K562 (cell line): ENCODE measurements around the gene PHPT1. TPM values are rescaled to one million over a fixed set of nuclear protein-coding genes. Genes with fewer than 3 reads are reported as not detected.

ENCODE experiments used
- BRD4 ChIP-seq: fragments of 200-600 bp; sonication (generic); IDR thresholded peaks from 2 replicates; pipeline ENCODE4 v1.6.1; 2017; ENCODE audit warnings: inconsistent platforms
- DIDO1 ChIP-seq: fragments of 450-650 bp; IDR thresholded peaks from 2 replicates; pipeline ENCODE4 v1.6.1; 2016; ENCODE audit warnings: low read depth, missing biosample characterization, missing genetic modification characterization
- FOXA1 ChIP-seq: fragments of 450-650 bp; IDR thresholded peaks from 2 replicates; pipeline ENCODE4 v1.6.1; 2016; ENCODE audit warnings: mild to moderate bottlenecking, borderline replicate concordance
- HDAC1 ChIP-seq, 2 experiments: fragments of 450-650 bp; IDR thresholded peaks; 2 replicates each; pipeline ENCODE4 v1.6.1; 2016 to 2017; ENCODE audit warnings: inconsistent platforms in 1 of 2, mild to moderate bottlenecking in 1 of 2, moderate library complexity in 1 of 2
- HNRNPL ChIP-seq: fragments of 200-400 bp; formaldehyde crosslinking; IDR thresholded peaks from 2 replicates; pipeline ENCODE4 v1.6.1; 2017; ENCODE audit warnings: low read depth, mild to moderate bottlenecking, low read length
- MAZ ChIP-seq, 2 experiments: fragments of 450-650 bp in 1 of 2; sonication (generic) in 1 of 2; formaldehyde crosslinking; IDR thresholded peaks in 1 of 2; conservative IDR thresholded peaks in 1 of 2; 2 replicates each; pipeline versions ENCODE4 v1.4.0 to v1.5.0; 2020; ENCODE audit warnings: mild to moderate bottlenecking in 1 of 2, missing genetic modification reagents in 1 of 2
- NFIC ChIP-seq: fragments of 450-650 bp; IDR thresholded peaks from 2 replicates; pipeline ENCODE4 v1.6.1; 2017; ENCODE audit warnings: mild to moderate bottlenecking, inconsistent platforms
- PCBP1 ChIP-seq: fragments of 200-400 bp; formaldehyde crosslinking; IDR thresholded peaks from 2 replicates; pipeline ENCODE4 v1.6.1; 2018; ENCODE audit warnings: mild to moderate bottlenecking, low read depth, low read length; ENCODE audit not compliant: poor library complexity, severe bottlenecking
- PHTF2 ChIP-seq: fragments of 250-450 bp; sonication (Bioruptor Pico); IDR thresholded peaks from 2 replicates; pipeline ENCODE4 v1.5.0; 2021; ENCODE audit warnings: mild to moderate bottlenecking
- RBM14 ChIP-seq: fragments of 200-400 bp; formaldehyde crosslinking; IDR thresholded peaks from 2 replicates; pipeline ENCODE4 v1.6.1; 2018; ENCODE audit warnings: low read depth, mild to moderate bottlenecking, low read length, moderate library complexity, borderline replicate concordance; ENCODE audit not compliant: insufficient read depth
- SMAD2 ChIP-seq: fragments of 150-350 bp; IDR thresholded peaks from 2 replicates; pipeline ENCODE4 v1.6.1; 2014; ENCODE audit warnings: low read depth, mild to moderate bottlenecking, low read length
- XRCC5 ChIP-seq: fragments of 200-400 bp; formaldehyde crosslinking; IDR thresholded peaks from 2 replicates; pipeline ENCODE4 v1.6.1; 2017; ENCODE audit warnings: low read depth, mild to moderate bottlenecking, low read length
- ZNF444 ChIP-seq: fragments of 250-450 bp; sonication (Bioruptor Pico); IDR thresholded peaks from 2 replicates; pipeline ENCODE4 v1.4.0; 2020; ENCODE audit warnings: mild to moderate bottlenecking, moderate library complexity
- ZNF77 ChIP-seq: fragments of 250-450 bp; sonication (Bioruptor Pico); IDR thresholded peaks from 2 replicates; pipeline ENCODE4 v1.5.0; 2020
- polyA plus RNA-seq, 8 experiments: library from polyadenylated mRNA; depleted of rRNA in 4 of 8; stranded (reverse) in 5 of 8; unstranded in 3 of 8; fragments of >200 nt; fragmentation: Nextera tagmentation in 2 of 8; fragmentation: Illumina TruSeq in 1 of 8; extraction: Ambion mirVana in 2 of 8; extraction: Trizol in 1 of 8; gene quantifications; 2 replicates each; pipeline versions ENCODE4 v1.2.1 to v1.2.3, GENCODE V29; 2011 to 2014; ENCODE audit warnings: inconsistent platforms in 1 of 8, missing spikeins in 1 of 8
- total RNA-seq, 7 experiments: library from RNA; depleted of rRNA in 6 of 7; stranded (reverse); fragments of >200 nt in 6 of 7; fragmentation: Illumina TruSeq in 2 of 7; extraction: Trizol in 2 of 7; gene quantifications; 2 replicates each; pipeline versions ENCODE4 v1.2.1 to v1.2.3, GENCODE V29; 2011 to 2021; ENCODE audit warnings: low replicate concordance in 1 of 7
- TF ChIP-seq, protein P1 (sequence below): fragments of 250-450 bp; sonication (Bioruptor Pico); IDR thresholded peaks from 2 replicates; pipeline ENCODE4 v1.4.0; 2020; ENCODE audit warnings: mild to moderate bottlenecking
- TF ChIP-seq, protein P2 (sequence below), 2 experiments: fragments of 450-650 bp in 1 of 2; IDR thresholded peaks; 2 replicates each; pipeline ENCODE4 v1.6.1; 2011 to 2017; ENCODE audit warnings: low read depth in 2 of 2, antibody characterized with exemption in 1 of 2, borderline replicate concordance in 1 of 2, low read length in 1 of 2, mild to moderate bottlenecking in 1 of 2, mixed read lengths in 1 of 2; ENCODE audit not compliant: control insufficient read depth in 1 of 2
- TF ChIP-seq, protein P3 (sequence below): fragments of 450-650 bp; formaldehyde crosslinking; IDR thresholded peaks from 2 replicates; pipeline ENCODE4 v1.4.0; 2020; ENCODE audit warnings: mild to moderate bottlenecking
- TF ChIP-seq, protein P4 (sequence below): sonication (generic); formaldehyde crosslinking; IDR thresholded peaks from 2 replicates; pipeline ENCODE4 v1.8.0; 2022; ENCODE audit warnings: mild to moderate bottlenecking, missing genetic modification reagents, borderline replicate concordance

Gene PHPT1
- total and polyA plus RNA-seq, 9 of the 15 experiments (the other 6 are each of a cell fraction or from before 2014, with no cell fraction given): 20.9 to 166 (median 129) TPM

DNA sequence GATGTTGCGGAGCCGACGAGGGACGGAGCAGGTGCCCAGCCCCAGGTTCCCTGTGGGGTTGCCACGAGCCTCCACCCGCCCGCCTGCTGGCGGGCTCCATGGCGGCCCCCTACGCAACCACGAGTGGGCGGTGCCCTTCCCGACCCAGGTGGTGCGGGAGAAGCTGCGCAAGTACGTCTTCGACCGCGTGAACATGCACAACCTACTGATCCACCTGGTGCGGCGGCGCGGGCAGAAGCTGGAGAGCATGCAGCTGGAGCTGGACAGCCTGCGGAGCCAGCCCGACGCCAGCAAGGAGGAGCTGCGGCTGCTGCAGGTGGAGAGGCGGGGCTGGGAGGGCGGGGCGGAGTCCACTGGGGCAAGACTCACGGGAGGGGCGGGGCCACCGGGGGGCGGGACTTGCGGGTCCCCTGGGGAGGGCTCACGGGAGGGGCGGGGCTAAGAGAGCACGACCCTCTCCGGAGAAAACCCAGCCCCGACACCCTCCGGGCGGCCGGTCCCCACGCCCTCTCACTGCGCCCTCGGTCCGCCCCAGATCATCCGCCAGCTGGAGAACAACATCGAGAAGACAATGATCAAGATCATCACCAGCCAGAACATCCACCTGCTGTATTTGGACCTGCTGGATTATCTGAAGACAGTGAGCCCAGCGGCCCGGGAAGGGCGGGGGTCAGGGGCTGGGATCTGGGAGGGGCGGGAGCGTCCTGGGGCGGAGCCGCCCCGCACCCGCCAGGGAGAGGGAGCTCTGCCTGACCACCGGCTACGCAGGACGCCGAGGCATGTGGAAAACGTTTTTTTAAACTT, 49.2 kb upstream of the PHPT1 start (continued):
- TF ChIP-seq, protein P1, sequence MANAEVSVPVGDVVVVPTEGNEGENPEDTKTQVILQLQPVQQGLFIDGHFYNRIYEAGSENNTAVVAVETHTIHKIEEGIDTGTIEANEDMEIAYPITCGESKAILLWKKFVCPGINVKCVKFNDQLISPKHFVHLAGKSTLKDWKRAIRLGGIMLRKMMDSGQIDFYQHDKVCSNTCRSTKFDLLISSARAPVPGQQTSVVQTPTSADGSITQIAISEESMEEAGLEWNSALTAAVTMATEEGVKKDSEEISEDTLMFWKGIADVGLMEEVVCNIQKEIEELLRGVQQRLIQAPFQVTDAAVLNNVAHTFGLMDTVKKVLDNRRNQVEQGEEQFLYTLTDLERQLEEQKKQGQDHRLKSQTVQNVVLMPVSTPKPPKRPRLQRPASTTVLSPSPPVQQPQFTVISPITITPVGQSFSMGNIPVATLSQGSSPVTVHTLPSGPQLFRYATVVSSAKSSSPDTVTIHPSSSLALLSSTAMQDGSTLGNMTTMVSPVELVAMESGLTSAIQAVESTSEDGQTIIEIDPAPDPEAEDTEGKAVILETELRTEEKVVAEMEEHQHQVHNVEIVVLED (CRISPR knock-in tag): no peak
- TF ChIP-seq DIDO1 (tag) (no peak), XRCC5 (0 out of 2 replicates have a peak, but pooled peaks have one; percentile 3), MAZ (CRISPR knock-in tag; conservative IDR thresholded peaks at IDR 0.05 in 1 of 2, IDR thresholded peaks at IDR 0.05 in 1 of 2) (peak; percentile 5 to 91; a peak in 3 of 4 replicates), ZNF444 (no peak), PCBP1 (peak; percentile 24), BRD4 (no peak), RBM14 (no peak), FOXA1 (no peak), NFIC (0 out of 2 replicates have a peak, but pooled peaks have one; percentile 13), SMAD2 (no peak), ZNF77 (CRISPR knock-in tag) (no peak), HNRNPL (no peak), PHTF2 (CRISPR knock-in tag) (no peak), HDAC1 (IDR thresholded peaks at IDR 0.05) (peak in 1 of 2 experiments; percentile 28; a peak in 1 of 4 replicates)
- TF ChIP-seq, protein P2, sequence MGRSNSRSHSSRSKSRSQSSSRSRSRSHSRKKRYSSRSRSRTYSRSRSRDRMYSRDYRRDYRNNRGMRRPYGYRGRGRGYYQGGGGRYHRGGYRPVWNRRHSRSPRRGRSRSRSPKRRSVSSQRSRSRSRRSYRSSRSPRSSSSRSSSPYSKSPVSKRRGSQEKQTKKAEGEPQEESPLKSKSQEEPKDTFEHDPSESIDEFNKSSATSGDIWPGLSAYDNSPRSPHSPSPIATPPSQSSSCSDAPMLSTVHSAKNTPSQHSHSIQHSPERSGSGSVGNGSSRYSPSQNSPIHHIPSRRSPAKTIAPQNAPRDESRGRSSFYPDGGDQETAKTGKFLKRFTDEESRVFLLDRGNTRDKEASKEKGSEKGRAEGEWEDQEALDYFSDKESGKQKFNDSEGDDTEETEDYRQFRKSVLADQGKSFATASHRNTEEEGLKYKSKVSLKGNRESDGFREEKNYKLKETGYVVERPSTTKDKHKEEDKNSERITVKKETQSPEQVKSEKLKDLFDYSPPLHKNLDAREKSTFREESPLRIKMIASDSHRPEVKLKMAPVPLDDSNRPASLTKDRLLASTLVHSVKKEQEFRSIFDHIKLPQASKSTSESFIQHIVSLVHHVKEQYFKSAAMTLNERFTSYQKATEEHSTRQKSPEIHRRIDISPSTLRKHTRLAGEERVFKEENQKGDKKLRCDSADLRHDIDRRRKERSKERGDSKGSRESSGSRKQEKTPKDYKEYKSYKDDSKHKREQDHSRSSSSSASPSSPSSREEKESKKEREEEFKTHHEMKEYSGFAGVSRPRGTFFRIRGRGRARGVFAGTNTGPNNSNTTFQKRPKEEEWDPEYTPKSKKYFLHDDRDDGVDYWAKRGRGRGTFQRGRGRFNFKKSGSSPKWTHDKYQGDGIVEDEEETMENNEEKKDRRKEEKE (IDR thresholded peaks at IDR 0.05; ENCODE audit: borderline replicate concordance in 1 of 2, control insufficient read depth in 1 of 2, low read depth in 2 of 2, low read length in 1 of 2): no peak
- TF ChIP-seq, protein P3, sequence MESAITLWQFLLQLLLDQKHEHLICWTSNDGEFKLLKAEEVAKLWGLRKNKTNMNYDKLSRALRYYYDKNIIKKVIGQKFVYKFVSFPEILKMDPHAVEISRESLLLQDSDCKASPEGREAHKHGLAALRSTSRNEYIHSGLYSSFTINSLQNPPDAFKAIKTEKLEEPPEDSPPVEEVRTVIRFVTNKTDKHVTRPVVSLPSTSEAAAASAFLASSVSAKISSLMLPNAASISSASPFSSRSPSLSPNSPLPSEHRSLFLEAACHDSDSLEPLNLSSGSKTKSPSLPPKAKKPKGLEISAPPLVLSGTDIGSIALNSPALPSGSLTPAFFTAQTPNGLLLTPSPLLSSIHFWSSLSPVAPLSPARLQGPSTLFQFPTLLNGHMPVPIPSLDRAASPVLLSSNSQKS: no peak
- TF ChIP-seq, protein P4, sequence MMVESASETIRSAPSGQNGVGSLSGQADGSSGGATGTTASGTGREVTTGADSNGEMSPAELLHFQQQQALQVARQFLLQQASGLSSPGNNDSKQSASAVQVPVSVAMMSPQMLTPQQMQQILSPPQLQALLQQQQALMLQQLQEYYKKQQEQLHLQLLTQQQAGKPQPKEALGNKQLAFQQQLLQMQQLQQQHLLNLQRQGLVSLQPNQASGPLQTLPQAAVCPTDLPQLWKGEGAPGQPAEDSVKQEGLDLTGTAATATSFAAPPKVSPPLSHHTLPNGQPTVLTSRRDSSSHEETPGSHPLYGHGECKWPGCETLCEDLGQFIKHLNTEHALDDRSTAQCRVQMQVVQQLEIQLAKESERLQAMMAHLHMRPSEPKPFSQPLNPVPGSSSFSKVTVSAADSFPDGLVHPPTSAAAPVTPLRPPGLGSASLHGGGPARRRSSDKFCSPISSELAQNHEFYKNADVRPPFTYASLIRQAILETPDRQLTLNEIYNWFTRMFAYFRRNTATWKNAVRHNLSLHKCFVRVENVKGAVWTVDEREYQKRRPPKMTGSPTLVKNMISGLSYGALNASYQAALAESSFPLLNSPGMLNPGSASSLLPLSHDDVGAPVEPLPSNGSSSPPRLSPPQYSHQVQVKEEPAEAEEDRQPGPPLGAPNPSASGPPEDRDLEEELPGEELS: no peak
